H1 (cell line): ENCODE results near the gene KCTD7. TPM values are rescaled to one million over a fixed set of nuclear protein-coding genes. Genes with fewer than 3 reads are reported as not detected.

ENCODE experiments used
- CHD2 ChIP-seq: IDR thresholded peaks from 2 replicates; pipeline ENCODE4 v1.6.1; 2012; ENCODE audit warnings: low read length, improper control_type of control experiment
- CREB1 ChIP-seq: IDR thresholded peaks from 2 replicates; pipeline ENCODE4 v1.6.1; 2012; ENCODE audit warnings: inconsistent platforms
- FOSL1 ChIP-seq: IDR thresholded peaks from 2 replicates; pipeline ENCODE4 v1.6.1; 2011; ENCODE audit warnings: mild to moderate bottlenecking, low read depth, low read length, moderate library complexity; ENCODE audit not compliant: insufficient read depth
- GABPA ChIP-seq: IDR thresholded peaks from 2 replicates; pipeline ENCODE4 v1.6.1; 2011; ENCODE audit warnings: mild to moderate bottlenecking, low read length, moderate library complexity, borderline replicate concordance; ENCODE audit not compliant: insufficient read depth
- KDM5A ChIP-seq: fragments of 200-600 bp; IDR thresholded peaks from 2 replicates; pipeline ENCODE4 v1.7.1; 2012; ENCODE audit warnings: mild to moderate bottlenecking, low read length, inconsistent platforms, mixed read lengths
- PHF8 ChIP-seq: fragments of 200-600 bp; sonication (generic); conservative IDR thresholded peaks from 2 replicates; pipeline ENCODE4 v1.7.1; 2012; ENCODE audit warnings: low read depth, mild to moderate bottlenecking, inconsistent platforms, low read length, moderate library complexity
- POLR2A ChIP-seq, 2 experiments: IDR thresholded peaks; 1 replicate in 1 of 2; 2 replicates in 1 of 2; pipeline ENCODE4 v1.6.1; 2011; ENCODE audit warnings: low read depth in 2 of 2, low read length in 2 of 2, mild to moderate bottlenecking in 2 of 2; ENCODE audit errors: control extremely low read depth in 1 of 2
- POU5F1 ChIP-seq: IDR thresholded peaks from 2 replicates; pipeline ENCODE4 v1.6.1; 2011; ENCODE audit warnings: low read depth, mild to moderate bottlenecking, low read length, moderate library complexity
- TAF1 ChIP-seq: IDR thresholded peaks from 2 replicates; pipeline ENCODE4 v1.6.1; 2011; ENCODE audit warnings: mild to moderate bottlenecking, low read depth, low read length
- TAF7 ChIP-seq: optimal IDR thresholded peaks from 2 replicates; pipeline ENCODE3; 2011; ENCODE audit warnings: low read depth, mild to moderate bottlenecking, inconsistent platforms, low read length, moderate library complexity, borderline replicate concordance
- ZNF274 ChIP-seq: IDR thresholded peaks from 2 replicates; pipeline ENCODE4 v1.7.0; 2012; ENCODE audit warnings: low read length, borderline replicate concordance; ENCODE audit errors: extremely low read depth
- polyA plus RNA-seq, 7 experiments: library from polyadenylated mRNA; depleted of rRNA in 3 of 7; stranded (reverse) in 5 of 7; unstranded in 2 of 7; fragments of >200 nt in 5 of 7; fragments of 200-250 nt in 2 of 7; gene quantifications; 1 replicate in 5 of 7; 2 replicates in 1 of 7; 4 replicates in 1 of 7; pipeline versions ENCODE4 v1.2.1 to v1.2.3, GENCODE V29; 2011 to 2013; ENCODE audit warnings: missing spikeins in 2 of 7, mixed read lengths in 2 of 7
- total RNA-seq: library from RNA; stranded (reverse); fragmentation: NEBNext Ultra II Directional; extraction: Animal tissue kit (Norgen Biotek cat#: 25700); gene quantifications from 2 replicates; pipeline ENCODE4 v1.2.1, GENCODE V29; 2021
- TF ChIP-seq, protein P1 (sequence below), 3 experiments: IDR thresholded peaks; 1 replicate in 2 of 3; 2 replicates in 1 of 3; pipeline versions ENCODE4 v1.5.1 to v1.6.1; 2011; ENCODE audit warnings: low read length in 3 of 3, mild to moderate bottlenecking in 3 of 3, inconsistent platforms in 2 of 3, low read depth in 1 of 3, moderate library complexity in 1 of 3; ENCODE audit not compliant: insufficient read depth in 1 of 3; ENCODE audit errors: control extremely low read depth in 1 of 3

Gene KCTD7
- total and polyA plus RNA-seq, 2 of the 8 experiments (the other 6 are each of a cell fraction or from before 2014, with no cell fraction given), result 8.6 to 11.9 TPM

DNA sequence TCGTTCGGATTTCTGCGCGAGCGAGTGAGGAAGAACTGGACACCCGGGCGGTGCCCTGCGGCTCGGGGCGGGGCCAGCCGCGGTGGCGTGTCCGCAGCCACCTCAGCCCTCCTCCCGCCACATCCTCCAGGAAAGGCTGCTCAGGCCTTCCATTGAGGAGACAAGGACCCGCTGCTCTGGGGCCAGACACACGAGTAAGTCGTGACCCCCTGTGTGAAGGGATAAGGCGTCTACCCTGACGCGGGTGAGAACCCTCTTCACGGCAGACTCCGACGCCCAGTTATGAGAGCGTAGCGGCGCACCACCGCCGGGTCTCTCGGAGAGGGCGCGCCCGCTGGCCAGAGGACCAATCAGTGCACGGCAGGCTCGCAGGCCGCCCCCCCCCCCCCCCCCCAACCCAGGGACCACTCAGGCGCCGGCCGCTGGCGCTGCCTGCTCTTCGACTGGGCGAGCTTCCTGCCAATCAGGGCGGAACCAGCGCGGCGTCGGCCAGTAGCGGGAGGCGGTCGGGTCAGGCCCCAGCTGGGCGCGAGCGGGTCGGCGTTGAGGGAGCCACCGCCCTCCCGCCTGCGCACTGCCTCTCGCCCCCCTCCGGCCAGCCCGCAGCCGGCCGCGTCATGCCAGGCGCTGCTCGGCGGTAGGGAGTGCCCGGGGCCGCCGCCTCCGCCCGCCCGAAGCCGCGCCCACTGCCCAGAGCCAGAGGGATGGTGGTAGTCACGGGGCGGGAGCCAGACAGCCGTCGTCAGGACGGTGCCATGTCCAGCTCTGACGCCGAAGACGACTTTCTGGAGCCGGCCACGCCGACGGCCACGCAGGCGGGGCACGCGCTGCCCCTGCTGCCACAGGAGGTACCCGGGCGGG, at the start of gene KCTD7 (continued):
- peak; percentile 20 for TF ChIP-seq TAF7
- TF ChIP-seq, protein P1, sequence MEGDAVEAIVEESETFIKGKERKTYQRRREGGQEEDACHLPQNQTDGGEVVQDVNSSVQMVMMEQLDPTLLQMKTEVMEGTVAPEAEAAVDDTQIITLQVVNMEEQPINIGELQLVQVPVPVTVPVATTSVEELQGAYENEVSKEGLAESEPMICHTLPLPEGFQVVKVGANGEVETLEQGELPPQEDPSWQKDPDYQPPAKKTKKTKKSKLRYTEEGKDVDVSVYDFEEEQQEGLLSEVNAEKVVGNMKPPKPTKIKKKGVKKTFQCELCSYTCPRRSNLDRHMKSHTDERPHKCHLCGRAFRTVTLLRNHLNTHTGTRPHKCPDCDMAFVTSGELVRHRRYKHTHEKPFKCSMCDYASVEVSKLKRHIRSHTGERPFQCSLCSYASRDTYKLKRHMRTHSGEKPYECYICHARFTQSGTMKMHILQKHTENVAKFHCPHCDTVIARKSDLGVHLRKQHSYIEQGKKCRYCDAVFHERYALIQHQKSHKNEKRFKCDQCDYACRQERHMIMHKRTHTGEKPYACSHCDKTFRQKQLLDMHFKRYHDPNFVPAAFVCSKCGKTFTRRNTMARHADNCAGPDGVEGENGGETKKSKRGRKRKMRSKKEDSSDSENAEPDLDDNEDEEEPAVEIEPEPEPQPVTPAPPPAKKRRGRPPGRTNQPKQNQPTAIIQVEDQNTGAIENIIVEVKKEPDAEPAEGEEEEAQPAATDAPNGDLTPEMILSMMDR (IDR thresholded peaks at IDR 0.05; ENCODE audit: control extremely low read depth in 1 of 3, insufficient read depth in 1 of 3, low read depth in 1 of 3, low read length in 3 of 3), result peak in 1 of 3 experiments; percentile 7; a peak in 1 of 4 replicates
- peak; percentile 67 for TF ChIP-seq CHD2
- TF ChIP-seq ZNF274, result no peak
- TF ChIP-seq CREB1, result peak; percentile 94
- no peak for TF ChIP-seq GABPA
- no peak for TF ChIP-seq FOSL1
- TF ChIP-seq POLR2A (IDR thresholded peaks at IDR 0.05; ENCODE audit: control extremely low read depth in 1 of 2, low read depth in 2 of 2, low read length in 2 of 2), result peak; percentile 92 to 93
- peak; percentile 91 for TF ChIP-seq PHF8
- TF ChIP-seq TAF1, result peak; percentile 86
- peak; percentile 17; the same call in 1 of the 2 replicates for TF ChIP-seq KDM5A
- TF ChIP-seq POU5F1, result no peak
